ENCODE data around the gene GNAL.

GRCh38 chr18:11842562-11842961 is 153.5 kb downstream of the GNAL start:
- TF ChIP-seq POLR2AphosphoS5 (IDR thresholded peaks at IDR 0.05; ENCODE audit: borderline replicate concordance, low read depth, low read length), result no peak
- TF ChIP-seq EZH2 (IDR thresholded peaks at IDR 0.05), result no peak
- TF ChIP-seq FOXP2 (optimal IDR thresholded peaks at IDR 0.05; ENCODE audit: control extremely low read depth, extremely low read length, insufficient read depth), result no peak
